ENCODE results near the gene CDH4. TPM values are rescaled to one million over a fixed set of nuclear protein-coding genes. Genes with fewer than 3 reads are reported as not detected.

CDH4 gene
- total and polyA plus RNA-seq, 5 donors from 2014 or later: 0.07 to 0.69 (median 0.49) TPM; not detected in 1

DNA sequence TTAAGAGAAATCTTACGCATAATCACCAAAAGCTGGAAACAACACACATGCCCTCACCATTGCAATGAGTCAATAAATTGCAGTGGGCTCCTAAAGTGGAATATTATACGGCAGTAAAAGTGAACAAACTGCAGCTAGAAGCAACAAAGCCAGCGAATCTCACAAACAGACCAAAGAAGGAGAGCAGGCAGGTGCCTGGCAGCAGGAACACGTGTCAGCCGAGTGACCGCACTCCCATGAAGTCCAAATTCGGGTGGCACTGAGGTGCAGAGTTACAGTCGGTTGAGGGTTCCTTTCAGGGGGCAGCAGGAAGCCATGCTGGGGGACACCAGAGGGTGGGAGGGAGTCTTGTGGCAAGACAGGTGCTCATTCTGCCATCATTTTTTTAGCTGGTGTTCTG, 500.5 kb downstream of the CDH4 start:
- Mint-ChIP-seq H3K4me1 (no peaks in the 10 kb centered on the region), H3K36me3 (no peaks in the 10 kb centered on the region), H3K9me3 (peaks cover 0 to 11% (median 4%) of the 10 kb centered on the region in 7 donors), H3K27me3 (peaks cover 4% of the 10 kb centered on the region), H3K4me3 (no peak overlapping the region), H3K27ac (no peak overlapping the region)
- Histone ChIP-seq H3K36me3 (ENCODE audit: control insufficient read depth, insufficient read depth, low read length) (no peaks in the 10 kb centered on the region), H3K27ac (ENCODE audit: insufficient read depth, low read length, poor library complexity, severe bottlenecking) (no peak overlapping the region), H3K9me3 (ENCODE audit: control insufficient read depth in 2 of 2, low read length in 2 of 2) (peaks cover 2 to 5% of the 10 kb centered on the region in 2 experiments), H3K4me1 (ENCODE audit: control insufficient read depth, insufficient read depth, low read length, poor library complexity, severe bottlenecking) (no peaks in the 10 kb centered on the region), H3K27me3 (ENCODE audit: control insufficient read depth, insufficient read depth, low read length) (no peaks in the 10 kb centered on the region), H3K4me3 (ENCODE audit: low read depth, low read length) (no peak overlapping the region)
- no peak for DNase-seq
- no peak for ATAC-seq (ENCODE audit: low read depth in 2 of 2)

DNA sequence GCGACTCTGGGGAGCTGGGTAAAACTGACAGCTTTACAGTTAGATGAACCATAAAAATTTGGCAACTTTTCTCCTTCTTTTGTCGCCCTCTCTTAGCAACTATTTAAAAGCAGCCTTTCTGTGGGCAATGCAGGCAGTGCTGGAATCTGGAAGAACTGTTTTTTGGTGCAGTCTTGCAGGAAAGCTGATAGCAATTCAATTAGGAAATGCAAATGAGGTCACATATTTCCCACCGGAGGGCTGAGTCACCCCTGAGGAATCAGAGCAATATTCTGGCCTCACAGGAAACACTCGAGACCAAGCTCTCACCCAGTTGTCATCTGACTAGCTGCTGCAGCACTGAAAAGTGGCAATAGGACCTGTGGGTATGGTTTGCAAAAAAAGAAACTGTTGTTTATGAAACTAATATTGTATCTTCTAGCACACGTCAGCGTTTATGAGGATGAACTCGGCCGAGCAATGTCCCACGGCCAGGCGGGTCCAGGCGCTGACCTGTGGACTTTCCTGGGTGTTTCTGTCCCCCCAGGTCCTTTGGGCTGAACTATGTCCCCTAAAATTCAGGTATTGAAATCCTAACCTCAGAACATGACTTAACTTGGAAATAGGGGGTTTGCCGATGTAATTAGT, 501.4 kb downstream of the CDH4 start:
- Mint-ChIP-seq H3K4me3 (no peak overlapping the region), H3K9me3 (peaks cover 0 to 11% (median 2%) of the 10 kb centered on the region in 7 donors), H3K4me1 (no peaks in the 10 kb centered on the region), H3K36me3 (no peaks in the 10 kb centered on the region), H3K27ac (no peak overlapping the region), H3K27me3 (peaks cover 4% of the 10 kb centered on the region)
- no peaks in the 10 kb centered on the region for H3K4me1 ChIP-seq (ENCODE audit: control insufficient read depth, insufficient read depth, low read length, poor library complexity, severe bottlenecking)
- H3K27me3 ChIP-seq (ENCODE audit: control insufficient read depth, insufficient read depth, low read length): no peaks in the 10 kb centered on the region
- H3K4me3 ChIP-seq (ENCODE audit: low read depth, low read length): no peak overlapping the region
- no peaks in the 10 kb centered on the region for H3K36me3 ChIP-seq (ENCODE audit: control insufficient read depth, insufficient read depth, low read length)
- DNase-seq: no peak
- H3K9me3 ChIP-seq (ENCODE audit: control insufficient read depth in 2 of 2, low read length in 2 of 2): peaks cover 2 to 5% of the 10 kb centered on the region in 2 experiments
- ATAC-seq (ENCODE audit: low read depth in 2 of 2): no peak
- H3K27ac ChIP-seq (ENCODE audit: insufficient read depth, low read length, poor library complexity, severe bottlenecking): no peak overlapping the region

DNA sequence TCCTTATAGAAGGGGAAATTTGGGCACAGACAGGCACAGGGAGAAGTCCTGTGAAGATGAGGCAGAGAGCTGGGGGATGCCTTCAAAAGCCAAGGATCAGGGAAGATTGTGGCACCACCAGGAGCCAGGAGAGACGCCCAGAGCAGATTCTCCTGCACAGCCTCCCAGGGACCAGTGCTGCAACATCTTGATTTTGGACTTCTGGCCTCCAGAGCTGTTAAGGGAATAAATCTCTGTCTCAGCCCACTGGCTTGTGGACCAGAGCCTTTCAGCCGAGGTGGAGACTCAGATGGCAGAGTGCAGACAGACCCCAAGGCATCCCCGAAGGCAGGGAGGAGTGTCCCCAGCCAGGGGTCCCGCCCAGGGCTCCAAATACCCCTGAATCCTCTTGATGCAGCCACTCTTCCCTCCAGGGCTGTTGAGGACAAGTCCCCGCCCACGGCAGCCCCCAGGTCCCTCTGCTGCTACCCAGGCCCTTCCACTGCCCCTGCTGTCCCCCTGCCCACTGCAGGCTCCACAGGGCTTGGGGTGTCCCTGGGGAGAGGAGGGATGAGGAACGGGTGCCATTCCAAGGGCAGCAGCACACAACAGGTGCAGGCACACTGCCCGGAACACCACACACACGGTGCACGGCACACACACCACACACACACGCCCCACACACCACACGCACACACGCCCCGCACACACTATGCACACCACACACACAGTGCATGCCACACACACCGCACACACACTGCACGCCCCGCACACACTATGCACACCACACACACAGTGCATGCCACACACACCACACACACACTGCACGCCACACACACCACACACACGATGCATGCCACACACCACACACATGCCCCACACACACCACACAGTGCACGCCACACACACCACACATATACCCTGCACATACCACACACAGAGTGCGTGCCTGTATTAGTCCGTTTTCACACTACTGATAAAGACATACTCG, 502.2 kb downstream of the CDH4 start:
- Mint-ChIP-seq H3K9me3 (peaks cover 0 to 11% (median 2%) of the 10 kb centered on the region in 7 donors), H3K27me3 (peaks cover 4% of the 10 kb centered on the region), H3K36me3 (no peaks in the 10 kb centered on the region)

DNA sequence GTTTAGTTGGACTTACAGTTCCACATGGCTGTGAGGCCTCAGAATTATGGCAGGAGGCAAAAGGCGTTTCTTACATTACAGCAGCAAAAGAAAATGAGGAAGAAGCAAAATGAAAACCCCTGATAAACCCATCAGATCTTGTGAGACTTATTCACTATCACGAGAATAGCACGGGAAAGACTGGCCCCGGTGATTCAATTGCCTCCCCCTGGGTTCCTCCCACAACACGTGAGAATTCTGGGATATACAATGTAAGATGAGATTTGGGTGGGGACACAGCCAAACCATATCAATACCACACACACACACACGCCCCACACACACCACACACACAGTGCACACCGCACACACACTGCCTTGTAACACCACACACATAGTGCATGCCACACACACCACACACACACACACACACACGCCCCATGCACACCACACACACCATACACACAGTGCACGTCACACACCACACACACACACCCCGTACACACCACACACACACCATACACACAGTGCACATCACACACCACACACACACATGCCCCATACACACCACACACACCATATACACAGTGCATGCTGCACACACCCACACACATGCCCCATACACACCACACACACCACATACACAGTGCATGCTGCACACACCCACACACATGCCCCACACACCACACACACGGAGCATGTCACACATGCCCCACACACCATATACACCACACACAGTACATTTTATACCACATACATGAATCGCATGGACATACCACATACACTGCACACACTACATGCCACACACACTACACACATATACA, 503.1 kb downstream of the CDH4 start:
- no peak for DNase-seq
- Mint-ChIP-seq H3K27ac (no peak overlapping the region), H3K27me3 (peaks cover 4% of the 10 kb centered on the region), H3K9me3 (peaks cover 0 to 7% (median 2%) of the 10 kb centered on the region in 7 donors), H3K4me1 (no peaks in the 10 kb centered on the region), H3K36me3 (no peaks in the 10 kb centered on the region), H3K4me3 (no peak overlapping the region)
- ATAC-seq (ENCODE audit: low read depth in 2 of 2): no peak
- no peak overlapping the region for H3K27ac ChIP-seq (ENCODE audit: insufficient read depth, low read length, poor library complexity, severe bottlenecking)
- no peaks in the 10 kb centered on the region for H3K4me1 ChIP-seq (ENCODE audit: control insufficient read depth, insufficient read depth, low read length, poor library complexity, severe bottlenecking)
- H3K27me3 ChIP-seq (ENCODE audit: control insufficient read depth, insufficient read depth, low read length): no peaks in the 10 kb centered on the region
- H3K36me3 ChIP-seq (ENCODE audit: control insufficient read depth, insufficient read depth, low read length): no peaks in the 10 kb centered on the region
- peaks cover 1 to 5% of the 10 kb centered on the region in 2 experiments for H3K9me3 ChIP-seq (ENCODE audit: control insufficient read depth in 2 of 2, low read length in 2 of 2)
- no peak overlapping the region for H3K4me3 ChIP-seq (ENCODE audit: low read depth, low read length)

More for the DNA sequence above, 502.2 kb downstream of the CDH4 start:
- Histone ChIP-seq H3K4me1 (ENCODE audit: control insufficient read depth, insufficient read depth, low read length, poor library complexity, severe bottlenecking) (no peaks in the 10 kb centered on the region), H3K9me3 (ENCODE audit: control insufficient read depth in 2 of 2, low read length in 2 of 2) (peaks cover 2 to 5% of the 10 kb centered on the region in 2 experiments), H3K36me3 (ENCODE audit: control insufficient read depth, insufficient read depth, low read length) (no peaks in the 10 kb centered on the region), H3K4me3 (ENCODE audit: low read depth, low read length) (no peak overlapping the region), H3K27me3 (ENCODE audit: control insufficient read depth, insufficient read depth, low read length) (no peaks in the 10 kb centered on the region), H3K27ac (ENCODE audit: insufficient read depth, low read length, poor library complexity, severe bottlenecking) (no peak overlapping the region)
- DNase-seq (no peak), ATAC-seq (ENCODE audit: low read depth in 2 of 2) (no peak)
- no peak overlapping the region for H3K27ac Mint-ChIP-seq
- H3K4me3 Mint-ChIP-seq: no peak overlapping the region
- H3K4me1 Mint-ChIP-seq: no peaks in the 10 kb centered on the region

DNA sequence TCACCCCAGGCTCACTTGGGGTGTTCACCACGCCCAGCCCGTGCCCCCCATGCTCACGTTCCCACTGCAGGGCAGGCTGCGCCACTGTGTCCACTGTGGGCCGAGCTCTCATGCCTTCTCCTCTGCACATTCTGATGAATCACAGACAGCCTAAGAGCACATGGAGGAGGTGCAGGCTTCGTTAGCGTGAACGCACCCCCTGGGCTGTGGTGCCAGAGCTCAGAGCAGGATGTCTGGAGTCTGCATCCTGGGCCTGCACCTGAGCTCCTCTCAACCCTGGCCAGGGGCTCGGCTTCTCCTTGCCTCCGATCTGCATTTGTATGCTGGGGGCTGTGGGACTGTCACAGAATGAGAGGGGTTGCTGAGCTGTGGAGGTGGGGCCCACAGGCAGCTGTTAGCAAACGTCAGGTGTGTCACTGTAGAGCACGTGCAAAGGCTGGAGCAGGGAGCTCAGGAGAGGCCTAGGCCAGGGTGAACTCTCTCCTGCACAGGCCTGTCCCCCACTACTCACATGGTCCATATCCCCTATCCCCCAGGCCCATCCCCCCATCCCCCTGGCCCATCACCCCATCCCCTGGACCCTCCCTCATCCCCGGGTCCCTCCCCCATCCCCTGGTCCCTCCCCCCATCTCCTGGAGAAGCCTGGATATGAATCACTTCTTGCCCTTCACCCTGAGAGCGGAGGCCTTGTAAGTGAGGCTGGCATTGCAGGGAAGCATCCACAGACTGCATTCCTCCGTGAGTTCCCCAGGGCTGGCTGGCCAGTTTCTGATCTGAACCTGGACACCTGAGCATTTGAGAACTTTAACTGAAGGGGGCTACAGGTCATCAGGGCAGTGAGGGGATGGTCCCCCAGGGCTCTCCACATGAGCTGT, 504.1 kb downstream of the CDH4 start:
- no peaks in the 10 kb centered on the region for H3K27me3 Mint-ChIP-seq
- H3K36me3 Mint-ChIP-seq: no peaks in the 10 kb centered on the region
- no peak overlapping the region for H3K27ac Mint-ChIP-seq

DNA sequence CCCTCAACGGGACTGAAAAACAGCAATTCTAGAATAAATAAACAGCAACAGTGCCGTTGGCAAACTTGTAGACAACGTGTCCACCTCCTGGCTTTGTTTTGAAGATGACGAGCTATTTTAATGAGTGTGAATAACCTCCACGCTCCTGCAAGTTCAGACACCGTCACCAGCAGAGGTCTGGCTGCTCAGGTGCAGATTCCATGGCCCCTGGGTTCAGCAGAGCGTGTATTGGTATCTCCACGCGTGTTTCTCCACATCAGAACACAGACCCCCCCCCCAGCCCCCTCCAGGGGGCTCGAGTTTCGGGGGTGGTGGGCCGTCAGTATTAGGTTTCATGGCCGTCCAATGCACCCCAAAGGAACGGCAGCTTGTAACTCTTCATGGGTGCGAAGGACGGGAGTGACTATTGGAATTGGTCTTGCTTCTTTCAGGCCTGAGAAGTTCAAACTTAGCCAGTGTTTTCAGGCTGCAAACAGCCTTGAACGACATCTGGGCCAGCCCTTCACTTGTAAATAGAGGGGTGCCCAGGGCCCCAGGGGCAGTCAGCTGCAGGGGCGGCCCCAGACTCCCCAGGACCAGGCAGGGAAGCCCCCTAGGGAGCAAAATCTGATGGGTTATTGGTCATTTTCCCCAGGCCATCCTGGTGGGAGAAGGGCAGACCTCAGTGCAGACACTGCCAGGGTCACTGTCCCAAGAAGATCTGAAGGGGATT, 505.1 kb downstream of the CDH4 start:
- Mint-ChIP-seq H3K4me3 (no peak overlapping the region), H3K27ac (no peak overlapping the region), H3K9me3 (no peaks in the 10 kb centered on the region), H3K36me3 (no peaks in the 10 kb centered on the region), H3K27me3 (no peaks in the 10 kb centered on the region), H3K4me1 (no peaks in the 10 kb centered on the region)
- Histone ChIP-seq H3K4me1 (ENCODE audit: control insufficient read depth, insufficient read depth, low read length, poor library complexity, severe bottlenecking) (no peaks in the 10 kb centered on the region), H3K27ac (ENCODE audit: insufficient read depth, low read length, poor library complexity, severe bottlenecking) (no peak overlapping the region), H3K36me3 (ENCODE audit: control insufficient read depth, insufficient read depth, low read length) (no peaks in the 10 kb centered on the region), H3K9me3 (ENCODE audit: control insufficient read depth in 2 of 2, low read length in 2 of 2) (no peaks in the 10 kb centered on the region), H3K27me3 (ENCODE audit: control insufficient read depth, insufficient read depth, low read length) (no peaks in the 10 kb centered on the region), H3K4me3 (ENCODE audit: low read depth, low read length) (no peak overlapping the region)
- ATAC-seq (ENCODE audit: low read depth in 2 of 2): no peak
- no peak for DNase-seq

More for the DNA sequence above, 504.1 kb downstream of the CDH4 start:
- Histone ChIP-seq H3K4me1 (ENCODE audit: control insufficient read depth, insufficient read depth, low read length, poor library complexity, severe bottlenecking) (no peaks in the 10 kb centered on the region), H3K4me3 (ENCODE audit: low read depth, low read length) (no peak overlapping the region), H3K27me3 (ENCODE audit: control insufficient read depth, insufficient read depth, low read length) (no peaks in the 10 kb centered on the region), H3K27ac (ENCODE audit: insufficient read depth, low read length, poor library complexity, severe bottlenecking) (no peak overlapping the region), H3K9me3 (ENCODE audit: control insufficient read depth in 2 of 2, low read length in 2 of 2) (no peaks in the 10 kb centered on the region), H3K36me3 (ENCODE audit: control insufficient read depth, insufficient read depth, low read length) (no peaks in the 10 kb centered on the region)
- Mint-ChIP-seq H3K4me3 (no peak overlapping the region), H3K9me3 (no peaks in the 10 kb centered on the region), H3K4me1 (no peaks in the 10 kb centered on the region)
- DNase-seq (no peak), ATAC-seq (ENCODE audit: low read depth in 2 of 2) (no peak)

Data from CD4-positive, CD25-positive, alpha-beta regulatory T cell (primary cell).